GM12872 (cell line): Measurements from ENCODE around the gene IFITM1.

Experiments used
- CTCF ChIP-seq: IDR thresholded peaks from 3 replicates; pipeline ENCODE4 v1.5.1; 2011; ENCODE audit warnings: low read depth, mild to moderate bottlenecking, low read length, moderate library complexity; ENCODE audit not compliant: insufficient read depth

The IFITM1 gene

GRCh38 chr11:355581-356458, 42.0 kb downstream of the IFITM1 start:
- no peak for TF ChIP-seq CTCF

- TF ChIP-seq CTCF: no peak
Observed at GRCh38 chr11:356610-357009, 42.8 kb downstream of the IFITM1 start.

GRCh38 chr11:357582-357981, 43.7 kb downstream of the IFITM1 start:
- TF ChIP-seq CTCF: no peak

- TF ChIP-seq CTCF: no peak
Observed at GRCh38 chr11:358129-358800, 44.4 kb downstream of the IFITM1 start.

- no peak for TF ChIP-seq CTCF
Observed at GRCh38 chr11:359181-359714, 45.4 kb downstream of the IFITM1 start.

GRCh38 chr11:360326-361280, 46.8 kb downstream of the IFITM1 start:
- TF ChIP-seq CTCF: no peak
